Activated naive CD8-positive, alpha-beta T cell treated with anti-CD3 and anti-CD28 coated beads, Interleukin-2, amount 10 ng/mL, durations not matched to agents 7 days and 5 days (primary cell): Measurements from ENCODE around the gene CHMP4B. TPM values are rescaled to one million over a fixed set of nuclear protein-coding genes. Genes with fewer than 3 reads are reported as not detected.

Experiments used
- ATAC-seq: fragments of 150-1000 bp; cut with Tn5 transposase; one replicate; pipeline ENCODE4 v1.10.0; 2021; ENCODE audit warnings: low read depth, moderate library complexity
- POLR2A ChIA-PET: fragments of 350-600 bp; sonication (Branson Sonifier 250); formaldehyde crosslinking; loops from one replicate; lab custom pipeline; 2021; ENCODE audit warnings: antibody characterized with exemption; lab: Charles Lee
- DNase-seq: peaks from one replicate; pipeline ENCODE4 v3.0.0; 2021
- H3K27ac Mint-ChIP-seq: one replicate; pipeline ENCODE4 v1.8.0; 2022; ENCODE audit warnings: mild to moderate bottlenecking, mixed read lengths
- H3K27me3 Mint-ChIP-seq: one replicate; pipeline ENCODE4 v1.8.0; 2022; ENCODE audit warnings: mild to moderate bottlenecking, moderate library complexity, mixed read lengths
- H3K36me3 Mint-ChIP-seq: one replicate; pipeline ENCODE4 v1.8.0; 2021; ENCODE audit warnings: mild to moderate bottlenecking, mixed read lengths
- H3K4me1 Mint-ChIP-seq: one replicate; pipeline ENCODE4 v1.8.0; 2021; ENCODE audit warnings: mixed read lengths
- H3K4me3 Mint-ChIP-seq: one replicate; pipeline ENCODE4 v1.8.0; 2022; ENCODE audit warnings: mild to moderate bottlenecking, moderate library complexity, mixed read lengths
- H3K9me3 Mint-ChIP-seq: one replicate; pipeline ENCODE4 v1.8.0; 2021; ENCODE audit warnings: mixed read lengths
- total RNA-seq, 2 experiments: library from RNA; stranded (reverse); gene quantifications; one replicate each; pipeline ENCODE4 v1.2.3, GENCODE V29; 2021

CHMP4B gene
- total RNA-seq, 2 experiments from 2014 or later = 75.7 to 82.8 TPM

DNA sequence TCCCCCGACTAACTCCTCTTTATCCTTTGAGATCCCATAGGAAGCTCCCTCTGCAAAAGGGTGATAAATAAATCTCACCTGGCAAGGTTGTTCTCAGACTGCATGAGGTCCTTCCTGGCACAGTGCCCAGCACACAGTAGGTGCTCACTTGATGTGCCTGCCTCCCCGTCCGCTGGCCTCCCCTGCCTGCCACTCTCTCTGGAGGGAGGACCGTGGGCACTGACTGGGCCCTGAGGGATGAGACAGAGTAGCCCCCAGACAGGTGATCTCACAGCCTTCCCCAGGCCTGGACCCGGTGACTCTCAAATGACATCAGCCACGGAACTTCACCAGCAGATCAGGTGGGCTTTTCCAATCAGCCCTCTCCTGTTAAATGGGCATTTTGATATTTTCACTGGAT, 57.4 kb downstream of the CHMP4B start:
- Mint-ChIP-seq H3K27me3 (no peaks in the 10 kb centered on the region), H3K4me3 (no peak overlapping the region), H3K4me1 (peaks cover 4% of the 10 kb centered on the region), H3K27ac (no peak overlapping the region), H3K9me3 (no peaks in the 10 kb centered on the region), H3K36me3 (no peaks in the 10 kb centered on the region)
- DNase-seq (no peak), ATAC-seq (no peak)
- POLR2A ChIA-PET = no interaction called here

DNA sequence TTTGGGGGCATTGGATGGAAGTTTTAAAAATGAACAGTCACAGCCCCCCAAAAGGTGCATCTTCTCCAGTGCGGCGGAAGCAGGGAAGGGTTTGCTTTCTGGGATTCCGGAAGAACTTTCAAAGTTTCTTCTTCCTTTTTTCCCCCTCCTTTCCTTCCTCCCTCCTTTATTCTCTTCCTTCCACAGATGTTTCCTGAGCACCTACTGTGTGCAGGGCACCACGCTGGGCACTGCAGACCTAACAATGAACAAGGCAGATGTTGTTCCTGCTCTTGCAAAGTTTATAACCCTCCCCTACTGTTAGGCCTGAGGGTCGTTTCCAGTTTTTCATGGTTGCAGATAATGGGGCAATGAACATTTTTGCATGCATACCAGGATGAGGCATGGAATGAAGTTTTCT, 58.1 kb downstream of the CHMP4B start:
- H3K4me1 Mint-ChIP-seq = peaks cover 4% of the 10 kb centered on the region
- POLR2A ChIA-PET = no interaction called here

DNA sequence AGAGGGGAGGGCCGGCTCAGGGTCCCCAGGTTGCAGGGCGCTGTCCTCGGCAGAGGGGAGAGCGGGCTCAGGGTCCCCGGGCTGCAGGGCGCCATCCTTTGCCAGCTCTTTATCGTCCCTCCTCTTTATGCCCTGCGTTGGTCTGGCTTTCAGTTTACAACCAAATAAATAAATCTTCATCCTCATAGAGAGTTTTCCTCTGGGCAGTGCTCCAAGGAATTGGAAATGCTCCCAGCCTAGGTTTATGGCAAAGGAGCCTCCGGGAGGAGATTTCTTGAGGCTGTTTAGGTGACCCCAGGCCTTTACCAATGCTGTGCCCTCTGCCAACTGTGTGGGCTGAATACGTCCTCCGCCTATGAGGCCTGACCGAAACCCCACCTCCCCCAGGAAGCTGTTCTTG, 60.2 kb downstream of the CHMP4B start:
- no peaks in the 10 kb centered on the region for H3K27me3 Mint-ChIP-seq
- POLR2A ChIA-PET = no interaction called here
- H3K27ac Mint-ChIP-seq = no peak overlapping the region
- DNase-seq (no peak), ATAC-seq (no peak)
- H3K4me3 Mint-ChIP-seq = no peak overlapping the region
- H3K36me3 Mint-ChIP-seq = no peaks in the 10 kb centered on the region
- peaks cover 6% of the 10 kb centered on the region for H3K4me1 Mint-ChIP-seq
- no peaks in the 10 kb centered on the region for H3K9me3 Mint-ChIP-seq

More for the DNA sequence above, 58.1 kb downstream of the CHMP4B start:
- no peak for ATAC-seq
- H3K27me3 Mint-ChIP-seq = no peaks in the 10 kb centered on the region
- H3K4me3 Mint-ChIP-seq = no peak overlapping the region
- H3K36me3 Mint-ChIP-seq = no peaks in the 10 kb centered on the region
- DNase-seq = no peak
- H3K27ac Mint-ChIP-seq = no peak overlapping the region
- H3K9me3 Mint-ChIP-seq = no peaks in the 10 kb centered on the region

DNA sequence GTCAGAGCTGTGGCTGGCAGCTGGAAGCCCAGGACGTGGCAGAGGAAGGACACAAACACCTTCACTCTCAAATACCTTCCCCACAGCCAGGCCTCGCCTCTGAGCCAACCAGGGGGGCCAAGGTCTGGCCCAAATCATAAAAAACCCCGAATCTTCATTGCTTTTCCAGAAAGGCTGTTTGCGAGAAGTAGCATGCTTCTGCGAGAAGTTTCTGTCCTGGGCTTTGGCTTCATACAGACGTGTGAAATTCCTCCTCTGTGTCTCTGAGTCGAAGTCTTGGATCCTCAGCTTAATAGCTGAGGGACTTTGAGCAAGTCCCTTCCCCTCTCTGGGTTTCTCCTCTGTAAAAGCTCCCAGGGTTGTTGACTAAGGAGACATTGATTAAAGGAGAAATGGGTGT, 63.0 kb downstream of the CHMP4B start:
- peaks cover 5% of the 10 kb centered on the region for H3K36me3 Mint-ChIP-seq
- peaks cover 8% of the 10 kb centered on the region for H3K9me3 Mint-ChIP-seq
- DNase-seq (no peak), ATAC-seq (no peak)
- H3K4me3 Mint-ChIP-seq = no peak overlapping the region
- H3K27me3 Mint-ChIP-seq = no peaks in the 10 kb centered on the region
- POLR2A ChIA-PET = no interaction called here
- peaks cover 2% of the 10 kb centered on the region for H3K4me1 Mint-ChIP-seq
- H3K27ac Mint-ChIP-seq = no peak overlapping the region

DNA sequence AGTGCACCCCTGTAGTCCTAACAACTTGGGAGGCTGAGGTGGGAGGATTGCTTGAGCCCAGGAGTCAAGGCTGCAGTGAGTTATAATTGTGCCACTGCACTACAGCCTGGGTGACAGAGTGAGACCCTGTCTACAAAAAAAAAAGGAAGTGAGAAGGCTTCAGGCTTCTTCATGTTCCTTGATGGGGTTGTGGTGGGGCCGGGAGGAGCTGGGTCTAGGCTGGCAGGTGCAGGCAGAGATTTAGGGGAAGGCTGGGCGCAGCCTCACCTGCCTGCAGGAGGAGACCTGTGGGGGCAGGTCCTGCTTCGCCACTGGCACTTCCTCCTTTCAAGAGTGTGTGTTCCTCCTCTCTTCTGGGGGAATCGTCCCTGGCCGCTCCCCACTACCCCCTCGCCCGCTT, 63.9 kb downstream of the CHMP4B start:
- Mint-ChIP-seq H3K27me3 (no peaks in the 10 kb centered on the region), H3K27ac (no peak overlapping the region)

DNA sequence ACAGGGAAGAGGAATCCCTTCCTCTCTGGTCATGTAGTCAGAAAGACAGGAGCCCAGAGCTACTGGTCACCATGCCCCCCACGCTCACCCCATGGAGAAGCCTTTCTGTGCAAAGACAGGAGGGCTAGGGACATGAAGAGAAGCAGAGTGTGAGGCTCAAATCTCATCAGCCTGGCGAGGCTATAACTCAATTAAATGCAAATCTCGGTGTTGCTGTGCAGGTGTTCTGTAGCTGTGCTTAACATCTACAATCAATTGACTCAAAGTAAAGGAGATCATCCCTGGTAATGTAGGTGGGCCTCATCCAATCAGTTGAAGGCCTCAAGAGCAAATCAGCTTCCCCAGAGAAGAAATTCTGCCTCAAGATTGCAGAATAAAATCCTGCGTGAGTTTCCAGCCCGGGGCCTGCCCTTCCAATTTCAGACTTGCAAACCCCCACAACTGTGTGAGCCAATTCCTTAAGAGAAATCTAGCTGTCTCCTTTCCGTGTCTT, 64.4 kb downstream of the CHMP4B start:
- H3K27ac Mint-ChIP-seq = no peak overlapping the region
- peaks cover 5% of the 10 kb centered on the region for H3K36me3 Mint-ChIP-seq
- POLR2A ChIA-PET = no interaction called here
- H3K4me3 Mint-ChIP-seq = no peak overlapping the region
- no peaks in the 10 kb centered on the region for H3K27me3 Mint-ChIP-seq
- peaks cover 16% of the 10 kb centered on the region for H3K9me3 Mint-ChIP-seq
- peaks cover 2% of the 10 kb centered on the region for H3K4me1 Mint-ChIP-seq
- DNase-seq (no peak), ATAC-seq (no peak)

More for the DNA sequence above, 63.9 kb downstream of the CHMP4B start:
- H3K4me3 Mint-ChIP-seq = no peak overlapping the region
- peaks cover 11% of the 10 kb centered on the region for H3K9me3 Mint-ChIP-seq
- no peak for DNase-seq
- peaks cover 5% of the 10 kb centered on the region for H3K36me3 Mint-ChIP-seq
- no peak for ATAC-seq
- POLR2A ChIA-PET = no interaction called here
- H3K4me1 Mint-ChIP-seq = peaks cover 2% of the 10 kb centered on the region

DNA sequence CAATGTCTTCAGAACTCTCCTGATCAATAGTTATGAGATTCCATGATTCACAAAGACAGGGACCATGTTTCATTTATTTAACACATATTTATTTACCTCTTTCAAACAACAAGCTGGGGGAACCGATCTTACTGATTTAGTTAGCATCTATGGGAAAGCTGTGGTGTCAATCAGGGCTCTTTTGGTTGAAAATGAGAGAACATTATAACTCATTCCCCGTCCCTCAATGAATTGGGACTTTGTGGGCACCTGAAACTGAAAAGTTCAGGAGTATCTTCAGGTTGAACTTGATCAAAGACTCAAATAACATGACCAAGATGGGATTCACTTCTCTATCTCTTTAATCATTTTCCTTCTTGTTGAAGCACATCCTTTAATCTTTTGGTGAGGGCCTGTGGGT, 67.4 kb downstream of the CHMP4B start:
- POLR2A ChIA-PET = interaction anchor here (1.1 kb wide), 1 partner anchor 234 kb away, joined by 4 read pairs; the partner anchor contains the start of gene EIF2S2
- H3K9me3 Mint-ChIP-seq = peaks cover 16% of the 10 kb centered on the region
- H3K27ac Mint-ChIP-seq = no peak overlapping the region
- DNase-seq (no peak), ATAC-seq (no peak)
- H3K4me3 Mint-ChIP-seq = no peak overlapping the region
- H3K4me1 Mint-ChIP-seq = peaks cover 2% of the 10 kb centered on the region
- H3K27me3 Mint-ChIP-seq = no peaks in the 10 kb centered on the region
- peaks cover 5% of the 10 kb centered on the region for H3K36me3 Mint-ChIP-seq

DNA sequence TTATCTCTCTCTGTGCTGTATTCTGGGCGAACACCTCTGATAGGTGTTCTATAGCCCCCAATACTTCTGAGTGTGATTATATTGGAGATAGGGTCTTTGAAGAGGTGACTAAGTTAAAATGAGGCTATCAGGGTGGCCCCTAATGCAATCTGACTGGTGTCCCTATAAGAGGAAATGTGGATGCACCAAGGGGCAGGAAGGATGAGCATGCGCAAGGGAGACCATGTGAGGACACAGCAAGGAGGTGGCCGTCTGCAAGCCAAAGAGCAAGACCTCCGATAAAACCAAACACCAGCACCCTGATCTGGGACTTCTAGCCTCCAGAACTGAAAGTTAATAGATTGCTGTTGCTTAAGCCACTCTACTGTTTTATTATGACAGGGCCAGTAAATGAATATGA, 69.2 kb downstream of the CHMP4B start:
- ATAC-seq = no peak
- H3K4me3 Mint-ChIP-seq = no peak overlapping the region
- no peak for DNase-seq
- POLR2A ChIA-PET = no interaction called here
- H3K27ac Mint-ChIP-seq = no peak overlapping the region
- H3K4me1 Mint-ChIP-seq = peaks cover 3% of the 10 kb centered on the region
- H3K27me3 Mint-ChIP-seq = no peaks in the 10 kb centered on the region
- peaks cover 16% of the 10 kb centered on the region for H3K9me3 Mint-ChIP-seq
- H3K36me3 Mint-ChIP-seq = peaks cover 5% of the 10 kb centered on the region

DNA sequence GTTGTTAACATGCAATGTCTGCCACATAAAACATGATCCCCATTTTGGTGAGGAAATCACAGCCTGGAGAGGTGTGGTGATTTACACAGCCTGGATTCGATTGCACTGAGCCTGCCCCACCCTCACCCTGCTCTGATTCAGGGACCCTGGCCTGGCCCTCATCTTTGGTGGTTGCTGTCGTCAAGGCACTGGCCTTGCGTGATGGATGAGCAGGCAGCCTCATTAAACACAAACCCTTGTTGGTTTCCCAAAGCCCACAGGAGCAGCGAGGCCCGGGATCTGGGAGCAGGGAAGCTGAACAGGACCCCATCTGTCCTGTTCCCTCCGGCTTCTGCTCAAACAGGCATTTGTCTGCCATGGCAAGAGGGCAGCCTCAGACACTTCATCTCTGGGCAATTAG, 70.8 kb downstream of the CHMP4B start:
- Mint-ChIP-seq H3K27me3 (no peaks in the 10 kb centered on the region), H3K4me3 (no peak overlapping the region), H3K36me3 (peaks cover 5% of the 10 kb centered on the region), H3K27ac (no peak overlapping the region), H3K4me1 (peaks cover 3% of the 10 kb centered on the region), H3K9me3 (peaks cover 16% of the 10 kb centered on the region)
- no peak for ATAC-seq
- POLR2A ChIA-PET = no interaction called here
- DNase-seq = no peak

DNA sequence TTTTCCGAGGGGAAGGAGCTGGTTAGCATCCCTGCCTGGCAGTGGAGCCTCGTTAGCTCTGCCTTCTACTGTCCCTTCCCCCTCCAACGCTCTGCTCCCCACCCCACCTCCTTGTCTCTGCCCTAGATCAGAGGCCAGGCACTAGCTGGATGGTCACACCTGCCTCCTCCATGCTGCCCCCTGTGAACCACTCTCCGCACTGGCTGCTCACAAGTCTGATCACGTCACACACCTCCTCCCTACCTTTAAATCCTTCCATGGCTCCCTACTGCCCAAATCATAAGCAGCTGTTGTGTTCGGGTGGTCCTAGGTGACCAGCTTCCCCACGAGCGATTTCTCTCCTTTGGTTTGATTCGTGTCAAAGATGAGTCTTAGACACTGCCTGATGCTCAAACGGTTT, 71.3 kb downstream of the CHMP4B start:
- POLR2A ChIA-PET = no interaction called here
- DNase-seq = no peak
- ATAC-seq = no peak
- H3K36me3 Mint-ChIP-seq = peaks cover 5% of the 10 kb centered on the region
- peaks cover 3% of the 10 kb centered on the region for H3K4me1 Mint-ChIP-seq
- peaks cover 16% of the 10 kb centered on the region for H3K9me3 Mint-ChIP-seq
- no peak overlapping the region for H3K4me3 Mint-ChIP-seq
- H3K27me3 Mint-ChIP-seq = no peaks in the 10 kb centered on the region
- no peak overlapping the region for H3K27ac Mint-ChIP-seq

DNA sequence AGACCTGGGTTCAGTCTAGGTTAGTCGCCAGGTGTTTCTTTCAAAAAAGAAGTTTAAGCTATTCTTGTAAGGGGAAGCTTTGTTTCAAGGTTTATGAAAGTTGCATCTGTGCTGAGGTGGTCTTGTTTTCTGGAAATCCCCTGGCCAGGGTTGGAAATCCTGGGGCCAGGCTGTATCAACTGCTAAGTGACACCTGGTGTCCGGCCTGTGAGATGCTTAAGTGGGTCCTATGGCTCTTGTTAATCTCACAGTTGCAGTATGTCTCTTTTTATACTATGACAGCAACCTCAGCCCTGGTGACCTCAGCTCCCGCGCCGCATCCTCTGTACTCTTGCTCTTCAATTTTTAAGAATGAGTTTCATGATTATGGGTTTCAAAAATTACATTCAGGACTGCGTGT, 72.0 kb downstream of the CHMP4B start:
- Mint-ChIP-seq H3K9me3 (peaks cover 13% of the 10 kb centered on the region), H3K4me1 (peaks cover 3% of the 10 kb centered on the region), H3K4me3 (no peak overlapping the region), H3K27me3 (no peaks in the 10 kb centered on the region), H3K27ac (no peak overlapping the region), H3K36me3 (peaks cover 5% of the 10 kb centered on the region)
- POLR2A ChIA-PET = no interaction called here
- no peak for DNase-seq
- ATAC-seq = no peak

DNA sequence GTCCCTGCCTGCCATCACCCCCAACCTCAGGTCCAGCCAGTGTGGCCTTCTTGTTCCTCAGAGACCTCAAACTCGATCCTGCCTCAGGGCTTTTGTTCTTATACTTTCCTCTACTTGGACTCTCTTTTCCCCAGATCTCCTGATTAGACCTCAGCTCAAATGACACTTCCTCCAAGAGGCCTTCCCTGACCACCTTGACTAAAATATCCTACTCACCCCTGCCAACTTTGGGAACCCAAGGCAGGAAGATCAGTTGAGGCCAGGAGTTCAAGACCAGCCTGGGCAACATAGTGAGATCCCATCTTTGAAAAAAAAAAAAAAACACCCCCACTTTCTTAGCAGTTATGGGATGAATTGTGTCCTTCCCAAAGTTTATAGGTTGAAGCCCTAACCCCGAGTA, 73.5 kb downstream of the CHMP4B start:
- no peak overlapping the region for H3K4me3 Mint-ChIP-seq
- peaks cover 3% of the 10 kb centered on the region for H3K4me1 Mint-ChIP-seq
- no peak overlapping the region for H3K27ac Mint-ChIP-seq
- H3K27me3 Mint-ChIP-seq = peaks cover 4% of the 10 kb centered on the region
- no peak for ATAC-seq
- DNase-seq = no peak
- no peaks in the 10 kb centered on the region for H3K36me3 Mint-ChIP-seq
- POLR2A ChIA-PET = interaction anchor here (1.1 kb wide), 1 partner anchor 228 kb away, joined by 3 read pairs; the partner anchor contains the start of gene EIF2S2
- H3K9me3 Mint-ChIP-seq = peaks cover 5% of the 10 kb centered on the region

DNA sequence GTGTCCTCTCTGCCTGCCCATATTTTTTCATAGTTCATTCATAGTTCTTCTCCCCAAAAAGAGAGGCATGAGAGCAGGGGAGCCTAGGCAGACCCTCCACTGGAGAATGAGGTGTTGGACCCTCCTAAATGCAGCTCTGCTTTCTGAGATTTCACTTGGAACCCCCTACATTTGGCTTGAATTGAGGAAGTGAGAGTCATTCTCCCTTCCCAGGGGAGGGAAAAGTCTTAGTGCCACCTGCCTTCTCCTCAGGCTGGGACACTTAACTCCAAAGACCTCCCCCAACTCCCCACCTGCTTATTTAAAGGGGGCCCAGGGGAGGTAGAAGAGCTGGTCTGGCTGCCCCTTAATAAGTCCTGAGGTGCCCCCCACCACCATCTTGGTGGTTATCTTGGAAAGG, 78.2 kb downstream of the CHMP4B start:
- no peaks in the 10 kb centered on the region for H3K4me1 Mint-ChIP-seq
- no peak for DNase-seq
- POLR2A ChIA-PET = no interaction called here
- H3K9me3 Mint-ChIP-seq = peaks cover 6% of the 10 kb centered on the region
- no peaks in the 10 kb centered on the region for H3K36me3 Mint-ChIP-seq
- peaks cover 24% of the 10 kb centered on the region for H3K27me3 Mint-ChIP-seq
- H3K27ac Mint-ChIP-seq = no peak overlapping the region
- no peak for ATAC-seq
- no peak overlapping the region for H3K4me3 Mint-ChIP-seq

DNA sequence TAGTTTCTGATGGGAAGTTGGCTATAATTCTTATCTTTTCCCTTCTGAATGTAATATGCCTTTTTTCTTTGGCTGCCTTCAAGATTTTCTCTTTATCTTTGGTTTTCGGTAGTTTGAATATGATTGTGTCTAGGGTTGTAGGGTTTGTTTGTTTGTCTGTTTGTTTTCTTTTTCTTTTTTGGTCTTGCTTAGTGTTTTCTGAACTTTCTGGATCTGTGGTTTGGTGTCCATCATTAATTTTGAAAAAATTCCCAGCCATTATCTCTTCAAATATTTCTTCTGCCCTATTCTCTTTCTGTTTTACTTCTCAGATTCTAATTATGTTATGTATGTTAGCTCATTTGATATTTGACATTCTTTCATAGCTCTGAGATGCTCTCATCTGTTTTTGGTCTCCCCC, 79.4 kb downstream of the CHMP4B start:
- POLR2A ChIA-PET = no interaction called here
- Mint-ChIP-seq H3K9me3 (peaks cover 6% of the 10 kb centered on the region), H3K4me3 (no peak overlapping the region), H3K27me3 (peaks cover 29% of the 10 kb centered on the region), H3K27ac (no peak overlapping the region), H3K36me3 (no peaks in the 10 kb centered on the region), H3K4me1 (no peaks in the 10 kb centered on the region)
- ATAC-seq (no peak), DNase-seq (no peak)

DNA sequence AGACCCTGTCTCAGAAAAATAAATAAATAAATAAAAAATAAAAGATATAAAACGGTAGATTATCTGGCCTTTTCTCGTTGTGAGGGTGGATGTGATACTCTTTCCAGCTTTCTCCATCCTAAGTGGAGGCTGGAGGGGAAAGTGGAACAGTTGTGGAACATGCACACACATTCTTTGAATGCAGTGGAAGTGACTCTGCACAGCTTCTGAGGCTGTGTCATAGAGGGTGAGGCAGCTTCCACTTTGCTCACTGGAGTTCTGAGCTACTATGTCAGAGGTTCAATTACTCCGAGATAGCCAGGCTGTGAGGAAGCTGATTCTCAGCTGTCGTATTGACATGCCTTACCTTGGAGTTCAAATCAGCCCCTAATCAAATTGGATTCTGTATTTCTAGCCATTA, 82.2 kb downstream of the CHMP4B start:
- Mint-ChIP-seq H3K27me3 (peaks cover 44% of the 10 kb centered on the region), H3K36me3 (no peaks in the 10 kb centered on the region), H3K4me3 (no peak overlapping the region), H3K4me1 (no peaks in the 10 kb centered on the region), H3K27ac (no peak overlapping the region), H3K9me3 (peaks cover 6% of the 10 kb centered on the region)
- ATAC-seq (no peak), DNase-seq (no peak)
- POLR2A ChIA-PET = no interaction called here
